GM12878 (cell line): ENCODE results near the gene BICRAL. TPM values are rescaled to one million over a fixed set of nuclear protein-coding genes. Genes with fewer than 3 reads are reported as not detected.
A peak's percentile ranks its signal among the peaks of the same experiment; 100 is the strongest.

Source experiments
- ATAC-seq: fragments of 200-7000 bp; cut with Tn5 transposase; 3 replicates; pipeline ENCODE4 v1.9.1; 2020; ENCODE audit warnings: mild to moderate bottlenecking, moderate library complexity
- BruUV-seq: library from RNA; stranded (reverse); fragments of 400-500 nt; replicated peaks from 2 replicates; lab custom pipeline; 2021; lab: Mats Ljungman, UMichigan
- CTCF ChIA-PET: fragments of 300-600 bp; sonication (Branson Sonifier 250); formaldehyde crosslinking; extraction: SDS; loops from one replicate; lab custom pipeline; 2021; ENCODE audit warnings: inconsistent platforms; lab: Yijun Ruan, JAX
- POLR2A ChIA-PET: fragments of 350-600 bp; formaldehyde crosslinking; extraction: SDS; loops from one replicate; lab custom pipeline; 2021; ENCODE audit warnings: inconsistent platforms; lab: Charles Lee
- RAD21 ChIA-PET: fragments of 300-600 bp; sonication (Branson Sonifier 250); formaldehyde crosslinking; loops from one replicate; lab custom pipeline; 2023; ENCODE audit warnings: antibody characterized with exemption; ENCODE audit not compliant: unreplicated experiment; lab: Charles Lee
- SMC1A ChIA-PET: fragments of 300-600 bp; sonication (Branson Sonifier 250); formaldehyde crosslinking; loops from one replicate; lab custom pipeline; 2023; ENCODE audit not compliant: unreplicated experiment, uncharacterized antibody; lab: Charles Lee
- DNase-seq: peaks from one replicate; pipeline ENCODE4 v3.0.0-alpha.2; 2011; ENCODE audit warnings: low read depth, low spot score
- FAIRE-seq: peaks from 3 replicates; lab custom pipeline; 2011; peaks lifted over from hg19 to GRCh38; lab: Jason Lieb, UNC
- H2AFZ ChIP-seq: 2 replicates; pipeline ENCODE4 v1.6.0; 2011; ENCODE audit warnings: low read depth, low read length, control low read depth; ENCODE audit not compliant: control insufficient read depth
- H3K27ac ChIP-seq: 2 replicates; pipeline ENCODE4 v1.5.1; 2011; ENCODE audit warnings: control low read depth; ENCODE audit not compliant: control insufficient read depth, insufficient read depth
- H3K27me3 ChIP-seq, 2 experiments: replicated peaks in 1 of 2; 2 replicates each; pipeline versions ENCODE4 v1.6.0 to v1.6.1; 2011; ENCODE audit warnings: low read length in 1 of 2; ENCODE audit not compliant: control insufficient read depth in 2 of 2, insufficient read depth in 2 of 2
- H3K36me3 ChIP-seq, 2 experiments: 2 replicates each; pipeline ENCODE4 v1.5.1; 2011; ENCODE audit warnings: low read length in 1 of 2; ENCODE audit not compliant: control insufficient read depth in 2 of 2, insufficient read depth in 2 of 2
- H3K4me1 ChIP-seq: 2 replicates; pipeline ENCODE4 v1.6.1; 2011; ENCODE audit warnings: mild to moderate bottlenecking, low read length, moderate library complexity, mixed read lengths; ENCODE audit not compliant: control insufficient read depth, insufficient read depth
- H3K4me2 ChIP-seq: 2 replicates; pipeline ENCODE4 v1.6.0; 2011; ENCODE audit warnings: control low read depth; ENCODE audit not compliant: control insufficient read depth, insufficient read depth
- H3K4me3 ChIP-seq: fragments of 200-600 bp; sonication (generic); 2 replicates; pipeline ENCODE4 v1.5.1; 2016
- H3K79me2 ChIP-seq: 2 replicates; pipeline ENCODE4 v1.6.0; 2011; ENCODE audit warnings: low read length; ENCODE audit not compliant: control insufficient read depth, insufficient read depth
- H3K9ac ChIP-seq: 2 replicates; pipeline ENCODE4 v1.8.0; 2011; ENCODE audit warnings: low read length, control low read depth, mixed read lengths; ENCODE audit not compliant: control insufficient read depth, insufficient read depth
- H3K9me3 ChIP-seq: replicated peaks from 3 replicates; pipeline ENCODE4 v1.5.1; 2011; ENCODE audit warnings: mild to moderate bottlenecking, low read length; ENCODE audit not compliant: control insufficient read depth, insufficient read depth
- H4K20me1 ChIP-seq: 2 replicates; pipeline ENCODE4 v1.6.0; 2011; ENCODE audit not compliant: control insufficient read depth, insufficient read depth
- BHLHE40 ChIP-seq, 2 experiments: fragments of 450-650 bp in 1 of 2; IDR thresholded peaks; 2 replicates each; pipeline ENCODE4 v1.6.1; 2011 to 2017; ENCODE audit warnings: low read depth in 2 of 2, borderline replicate concordance in 1 of 2, improper control_type of control experiment in 1 of 2, low read length in 1 of 2, mild to moderate bottlenecking in 1 of 2
- BMI1 ChIP-seq: fragments of 450-650 bp; IDR thresholded peaks from 2 replicates; pipeline ENCODE4 v1.6.1; 2016; ENCODE audit warnings: mild to moderate bottlenecking, moderate library complexity, borderline replicate concordance
- CHD2 ChIP-seq: IDR thresholded peaks from 2 replicates; pipeline ENCODE4 v1.6.1; 2011; ENCODE audit warnings: low read depth, low read length, improper control_type of control experiment, borderline replicate concordance
- CREM ChIP-seq: IDR thresholded peaks from 2 replicates; pipeline ENCODE4 v1.6.1; 2014; ENCODE audit warnings: antibody characterized with exemption, low read depth
- GABPA ChIP-seq: IDR thresholded peaks from 2 replicates; pipeline ENCODE4 v1.6.1; 2014; ENCODE audit warnings: antibody characterized with exemption, low read depth, mild to moderate bottlenecking, inconsistent platforms
- NR2C2 ChIP-seq: IDR thresholded peaks from 2 replicates; pipeline ENCODE4 v1.6.1; 2011; ENCODE audit warnings: borderline replicate concordance, low read depth; ENCODE audit not compliant: control insufficient read depth, insufficient read length
- PKNOX1 ChIP-seq: fragments of 450-650 bp; IDR thresholded peaks from 2 replicates; pipeline ENCODE4 v1.6.1; 2016; ENCODE audit warnings: mild to moderate bottlenecking
- SKIL ChIP-seq: fragments of 450-650 bp; IDR thresholded peaks from 2 replicates; pipeline ENCODE4 v1.6.1; 2017; ENCODE audit warnings: mild to moderate bottlenecking, low read depth, inconsistent platforms; ENCODE audit not compliant: poor library complexity, severe bottlenecking
- SP1 ChIP-seq: IDR thresholded peaks from one replicate; pipeline ENCODE4 v1.6.1; 2011; ENCODE audit warnings: low read depth, low read length
- TCF12 ChIP-seq: IDR thresholded peaks from 2 replicates; pipeline ENCODE4 v1.6.1; 2011; ENCODE audit warnings: low read depth, mild to moderate bottlenecking, low read length
- ZBED1 ChIP-seq: IDR thresholded peaks from 2 replicates; pipeline ENCODE4 v1.6.1; 2016; ENCODE audit warnings: borderline replicate concordance
- WGBS: methylation state at CpG from one replicate; pipeline ENCODE4 v1.1.6; 2016; ENCODE audit warnings: low lambda C conversion rate; ENCODE audit not compliant: insufficient replicate concordance, insufficient coverage; ENCODE audit errors: missing lambda C conversion rate; 5-methylcytosine and 5-hydroxymethylcytosine counted together
- in situ Hi-C: fragments of 300-500 bp; cut with MboI; formaldehyde crosslinking; loops from 9 replicates; pipeline ENCODE4 v1.14.3; 2018; ENCODE audit warnings: mixed read lengths
- intact Hi-C: fragments of 100-400 bp; cut with micrococcal nuclease; formaldehyde crosslinking; loops from one replicate; pipeline ENCODE4 v1.14.2; 2022; ENCODE audit not compliant: unreplicated experiment
- polyA plus RNA-seq, 11 experiments: library from polyadenylated mRNA; depleted of rRNA in 4 of 11; unstranded in 6 of 11; stranded (reverse) in 5 of 11; fragments of >200 nt; fragmentation: Nextera tagmentation in 4 of 11; fragmentation: Illumina TruSeq in 1 of 11; extraction: Ambion mirVana in 4 of 11; extraction: Trizol in 1 of 11; gene quantifications; 1 replicate in 1 of 11; 2 replicates in 10 of 11; pipeline versions ENCODE4 v1.2.1 to v1.2.3, GENCODE V29; 2011 to 2016; ENCODE audit warnings: inconsistent platforms in 2 of 11, missing spikeins in 2 of 11, low read depth in 1 of 11
- total RNA-seq, 4 experiments: library from RNA; depleted of rRNA in 3 of 4; stranded (reverse); fragments of >200 nt in 3 of 4; fragmentation: Illumina TruSeq in 1 of 4; extraction: Trizol in 1 of 4; gene quantifications; 2 replicates each; pipeline versions ENCODE4 v1.2.1 to v1.2.3, GENCODE V29; 2013 to 2021
- TF ChIP-seq, protein P1 (sequence below): IDR thresholded peaks from 2 replicates; pipeline ENCODE4 v1.6.1; 2012; ENCODE audit warnings: low read depth, low read length, improper control_type of control experiment
- TF ChIP-seq, protein P2 (sequence below): fragments of 450-650 bp; IDR thresholded peaks from 2 replicates; pipeline ENCODE4 v1.6.1; 2014; ENCODE audit warnings: mild to moderate bottlenecking

BICRAL gene
- total and polyA plus RNA-seq, 10 of the 15 experiments (the other 5 are each of a cell fraction or from before 2014, with no cell fraction given): 1.9 to 16.6 (median 8.5) TPM

DNA sequence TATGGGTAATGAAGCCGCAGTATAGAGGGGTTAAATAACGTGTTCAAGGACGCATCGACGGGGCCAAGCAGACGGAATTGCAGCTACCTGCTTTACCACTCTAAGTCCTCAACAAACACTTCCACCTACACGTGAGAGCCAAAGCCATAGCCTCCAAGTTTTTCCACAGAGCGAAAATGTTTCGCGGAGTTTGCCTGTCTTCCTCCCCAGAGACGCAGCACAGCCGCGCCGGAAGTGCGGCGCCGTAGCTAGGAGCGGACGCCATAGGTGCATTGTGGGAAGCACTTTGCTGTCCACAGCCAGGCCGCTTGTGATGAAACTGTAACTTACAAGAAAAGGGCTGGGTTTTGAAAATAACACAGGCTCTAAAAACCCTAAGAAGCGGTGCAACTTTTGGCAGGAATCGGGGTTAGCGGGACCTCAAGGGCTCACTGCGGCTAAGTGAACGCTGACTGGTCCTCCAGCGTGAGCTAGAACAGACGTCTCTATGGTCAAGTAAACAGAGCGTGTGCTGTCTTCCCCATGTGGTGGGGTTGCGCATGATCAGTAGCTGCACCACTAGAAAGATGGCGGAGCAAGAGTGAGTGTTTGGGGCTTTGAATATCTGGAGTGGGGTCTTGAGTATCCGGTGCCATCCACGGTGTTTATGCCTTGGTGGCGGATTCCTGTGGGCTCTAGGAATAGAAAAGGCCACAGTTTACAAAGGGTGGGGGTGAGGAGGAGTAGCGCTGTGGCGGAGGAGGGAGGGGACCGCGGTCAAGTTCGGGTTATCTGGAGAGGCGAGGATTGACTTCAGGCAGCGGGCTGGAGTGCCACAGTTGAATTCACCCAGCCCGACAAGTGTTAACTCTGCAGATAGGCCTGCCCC, 97.8 kb downstream of the BICRAL start, which contains the start of gene RPL7L1:
TSS of gene RPL7L1 (plus strand) at position 245 of the 868 bp plus-strand sequence. CDS start at position 540, 295 bp downstream.
- Histone ChIP-seq H3K4me1 (no peaks in the 10 kb centered on the region), H3K4me3 (peak within 1 kb of the TSS; percentile 86), H3K27ac (peak within 1 kb of the TSS; percentile 78), H3K79me2 (peaks cover 36% of the 10 kb centered on the region), H3K9me3 (no peaks in the 10 kb centered on the region), H2AFZ (peak within 1 kb of the TSS; percentile 76), H3K4me2 (peak within 1 kb of the TSS; percentile 17), H3K36me3 (peaks cover 8 to 11% of the 10 kb centered on the region in 2 experiments), H3K27me3 (no peaks in the 10 kb centered on the region), H4K20me1 (no peaks in the 10 kb centered on the region), H3K9ac (peak within 1 kb of the TSS; percentile 96)
- intact Hi-C loops (loop anchor here (1.0 kb wide), 1 partner anchor 133 kb away; the partner anchor contains the start of gene TBCC), in situ Hi-C loops (loop anchor here (5.0 kb wide), 2 partner anchors 152 to 217 kb away; no protein-coding TSS in a partner anchor)
- SMC1A ChIA-PET: interaction anchor here (0.7 to 7.1 kb wide), 18 partner anchors 8 to 938 kb away, joined by 3 to 58 read pairs (median 4); partner anchors contain the start of genes CCND3, CNPY3, CUL7 and KLHDC3
- POLR2A ChIA-PET: interaction anchor here (0.5 to 3.5 kb wide), 13 partner anchors 11 to 313 kb away, joined by 3 to 16 read pairs (median 4); partner anchors contain the start of genes CNPY3, KLHDC3 and MEA1
- BruUV-seq: no TSS peak
- 2% methylated on average over 41 of the region's 41 CpGs for WGBS
- FAIRE-seq: peak; percentile 96
- RAD21 ChIA-PET: interaction anchor here (0.9 to 2.2 kb wide), 15 partner anchors 12 to 373 kb away, joined by 3 to 26 read pairs (median 3); partner anchors contain the start of genes BICRAL, CNPY3, KLHDC3 and TBCC
- CTCF ChIA-PET: interaction anchor here (0.6 to 5.5 kb wide), 8 partner anchors 12 to 216 kb away, joined by 3 to 87 read pairs (median 4); no protein-coding TSS in a partner anchor
- ATAC-seq: peak; percentile 96
- DNase-seq: peak; percentile 80
- TF ChIP-seq, protein P1, sequence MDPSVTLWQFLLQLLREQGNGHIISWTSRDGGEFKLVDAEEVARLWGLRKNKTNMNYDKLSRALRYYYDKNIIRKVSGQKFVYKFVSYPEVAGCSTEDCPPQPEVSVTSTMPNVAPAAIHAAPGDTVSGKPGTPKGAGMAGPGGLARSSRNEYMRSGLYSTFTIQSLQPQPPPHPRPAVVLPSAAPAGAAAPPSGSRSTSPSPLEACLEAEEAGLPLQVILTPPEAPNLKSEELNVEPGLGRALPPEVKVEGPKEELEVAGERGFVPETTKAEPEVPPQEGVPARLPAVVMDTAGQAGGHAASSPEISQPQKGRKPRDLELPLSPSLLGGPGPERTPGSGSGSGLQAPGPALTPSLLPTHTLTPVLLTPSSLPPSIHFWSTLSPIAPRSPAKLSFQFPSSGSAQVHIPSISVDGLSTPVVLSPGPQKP: peak; percentile 89
- no peak for TF ChIP-seq SP1
- TF ChIP-seq, protein P2, sequence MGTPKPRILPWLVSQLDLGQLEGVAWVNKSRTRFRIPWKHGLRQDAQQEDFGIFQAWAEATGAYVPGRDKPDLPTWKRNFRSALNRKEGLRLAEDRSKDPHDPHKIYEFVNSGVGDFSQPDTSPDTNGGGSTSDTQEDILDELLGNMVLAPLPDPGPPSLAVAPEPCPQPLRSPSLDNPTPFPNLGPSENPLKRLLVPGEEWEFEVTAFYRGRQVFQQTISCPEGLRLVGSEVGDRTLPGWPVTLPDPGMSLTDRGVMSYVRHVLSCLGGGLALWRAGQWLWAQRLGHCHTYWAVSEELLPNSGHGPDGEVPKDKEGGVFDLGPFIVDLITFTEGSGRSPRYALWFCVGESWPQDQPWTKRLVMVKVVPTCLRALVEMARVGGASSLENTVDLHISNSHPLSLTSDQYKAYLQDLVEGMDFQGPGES: no peak
- peak; percentile 41 for TF ChIP-seq SKIL
- TF ChIP-seq CREM: peak; percentile 97
- TF ChIP-seq TCF12: peak; percentile 61; the same call in 1 of the 2 replicates
- peak; percentile 88 for TF ChIP-seq GABPA
- TF ChIP-seq BHLHE40 (IDR thresholded peaks at IDR 0.05; ENCODE audit: borderline replicate concordance in 1 of 2, low read depth in 2 of 2, low read length in 1 of 2): peak in 1 of 2 experiments; percentile 20; a peak in 1 of 4 replicates
- TF ChIP-seq NR2C2: no peak
- no peak for TF ChIP-seq ZBED1
- 0 out of 2 replicates have a peak, but pooled peaks have one; percentile 6 for TF ChIP-seq PKNOX1
- peak; percentile 14; the same call in 1 of the 2 replicates for TF ChIP-seq CHD2
- no peak for TF ChIP-seq BMI1
